Endometrium (tissue), 2 donors: ENCODE results near the gene CLEC4A.
"Not testable (repeated sequence)": the region's sequence is repeated elsewhere in the genome, so short reads cannot be mapped to it uniquely, and the experiment has no call there.

Source experiments
- FAIRE-seq: peaks from 2 replicates; lab custom pipeline; 2012; peaks lifted over from hg19 to GRCh38; lab: Jason Lieb, UNC
- donor health status: control.
- donor health status: control.

CLEC4A gene

GRCh38 chr12:8123124-8123912 is at the start of gene CLEC4A:
TSS of gene CLEC4A (plus strand) at chr12:8123617. CDS start at chr12:8123879, 262 bp downstream.
- no peak for FAIRE-seq

GRCh38 chr12:8075935-8076334 is 47.5 kb upstream of the CLEC4A start:
- FAIRE-seq = no peak

GRCh38 chr12:8076366-8076765 is 47.1 kb upstream of the CLEC4A start:
- FAIRE-seq = no peak

- FAIRE-seq = no peak
Measured at GRCh38 chr12:8077207-8077606, 46.2 kb upstream of the CLEC4A start.

GRCh38 chr12:8078398-8078797 is 45.0 kb upstream of the CLEC4A start:
- FAIRE-seq = no peak

- FAIRE-seq = no peak
Measured at GRCh38 chr12:8078916-8079315, 44.5 kb upstream of the CLEC4A start.

GRCh38 chr12:8080120-8080519 is 43.3 kb upstream of the CLEC4A start:
- no peak for FAIRE-seq

GRCh38 chr12:8081251-8081920 is 42.0 kb upstream of the CLEC4A start:
- FAIRE-seq = no peak

GRCh38 chr12:8082808-8083100 is 40.7 kb upstream of the CLEC4A start:
- no peak for FAIRE-seq

- not testable (repeated sequence) for FAIRE-seq
Measured at GRCh38 chr12:8084351-8084750, 39.1 kb upstream of the CLEC4A start.

GRCh38 chr12:8087666-8088065 is 35.8 kb upstream of the CLEC4A start:
- FAIRE-seq = no peak

- FAIRE-seq = no peak
Measured at GRCh38 chr12:8088574-8088973, 34.8 kb upstream of the CLEC4A start.

GRCh38 chr12:8089277-8089676 is 34.1 kb upstream of the CLEC4A start:
- FAIRE-seq = not testable (repeated sequence)

GRCh38 chr12:8089716-8090115 is 33.7 kb upstream of the CLEC4A start:
- no peak for FAIRE-seq

GRCh38 chr12:8093291-8093690 is 30.1 kb upstream of the CLEC4A start:
- FAIRE-seq = no peak

GRCh38 chr12:8096281-8096915 is 27.0 kb upstream of the CLEC4A start:
- no peak for FAIRE-seq

- no peak for FAIRE-seq
Measured at GRCh38 chr12:8099235-8099634, 24.2 kb upstream of the CLEC4A start.

- FAIRE-seq = peak; percentile 95
Measured at GRCh38 chr12:8108808-8109398, 14.5 kb upstream of the CLEC4A start.

GRCh38 chr12:8113117-8113516 is 10.3 kb upstream of the CLEC4A start:
- not testable (repeated sequence) for FAIRE-seq

- no peak for FAIRE-seq
Measured at GRCh38 chr12:8120072-8120713, 3.2 kb upstream of the CLEC4A start.

GRCh38 chr12:8127138-8127537 is 3.7 kb downstream of the CLEC4A start:
- no peak for FAIRE-seq

GRCh38 chr12:8133636-8134397 is 10.4 kb downstream of the CLEC4A start:
- FAIRE-seq = not testable (repeated sequence)
